Stimulated activated naive CD8-positive, alpha-beta T cell treated with anti-CD3 and anti-CD28 coated beads, Interleukin-15, amount 100 ng/mL, for 72 hours (primary cell): ENCODE measurements around the gene CCDC63.
"Not testable (repeated sequence)": the region's sequence is repeated elsewhere in the genome, so short reads cannot be mapped to it uniquely, and the experiment has no call there.

Experiments
- ATAC-seq: fragments of 150-1000 bp; cut with Tn5 transposase; 2 replicates; pipeline ENCODE4 v1.10.0; 2021; ENCODE audit warnings: mild to moderate bottlenecking, moderate library complexity
- DNase-seq, 2 donors: peaks; one replicate each; pipeline ENCODE4 v3.0.0; 2021 to 2022
- H3K27ac Mint-ChIP-seq, 2 donors: one replicate each; pipeline ENCODE4 v1.8.0; 2022; ENCODE audit warnings: mild to moderate bottlenecking in 2 of 2, mixed read lengths in 2 of 2, moderate library complexity in 2 of 2
- H3K27me3 Mint-ChIP-seq: one replicate; pipeline ENCODE4 v1.8.0; 2022; ENCODE audit warnings: mixed read lengths
- H3K4me1 Mint-ChIP-seq: one replicate; pipeline ENCODE4 v1.8.0; 2022; ENCODE audit warnings: mild to moderate bottlenecking, mixed read lengths
- H3K4me3 Mint-ChIP-seq, 2 donors: one replicate each; pipeline ENCODE4 v1.8.0; 2022; ENCODE audit warnings: mild to moderate bottlenecking in 2 of 2, mixed read lengths in 2 of 2, moderate library complexity in 1 of 2
- H3K9me3 Mint-ChIP-seq, 2 donors: one replicate each; pipeline ENCODE4 v1.8.0; 2022; ENCODE audit warnings: mixed read lengths in 2 of 2

CCDC63 gene

DNA sequence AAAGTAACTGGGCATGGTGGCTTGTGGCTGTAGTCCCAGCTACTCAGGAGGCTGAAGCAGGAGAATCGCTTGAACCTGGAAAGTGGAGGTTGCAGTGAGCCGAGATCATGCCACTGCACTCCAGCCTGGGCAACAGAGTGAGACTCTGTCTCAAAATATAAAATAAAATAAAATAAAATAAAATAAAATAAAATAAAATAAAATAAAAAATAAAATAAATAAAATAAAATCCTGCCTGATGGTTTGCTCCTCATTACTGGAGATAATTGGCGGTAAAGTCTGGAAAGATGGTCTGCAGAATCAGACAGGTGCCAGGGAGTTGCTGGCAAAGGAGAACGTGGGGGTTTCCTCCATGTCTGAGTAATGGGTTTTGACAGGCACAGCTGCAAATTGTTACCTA, 11.2 kb downstream of the CCDC63 start:
- not testable (repeated sequence) for H3K27me3 Mint-ChIP-seq, DNase-seq, H3K27ac Mint-ChIP-seq, ATAC-seq, H3K4me3 Mint-ChIP-seq, H3K9me3 Mint-ChIP-seq, H3K4me1 Mint-ChIP-seq

DNA sequence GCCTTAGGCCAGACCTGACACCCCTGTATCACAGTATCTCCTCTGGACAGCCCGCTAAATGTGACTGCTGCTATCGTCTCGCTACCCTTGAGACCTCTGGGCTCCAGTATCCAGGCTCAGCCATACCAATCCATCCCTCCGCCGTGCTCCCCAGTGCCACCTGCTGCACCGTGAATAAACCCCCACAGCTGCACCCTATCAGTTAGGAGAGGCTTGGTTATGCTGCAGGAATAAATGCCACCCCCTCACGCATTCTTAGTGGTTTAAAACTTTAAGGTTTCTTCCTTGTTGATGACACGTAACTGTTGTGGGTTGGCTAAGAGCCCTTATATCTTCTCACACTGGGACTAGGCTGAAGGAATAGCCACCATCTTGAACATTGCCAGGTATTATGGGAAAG, 12.1 kb downstream of the CCDC63 start:
- H3K27me3 Mint-ChIP-seq: no peaks in the 10 kb centered on the region
- no peaks in the 10 kb centered on the region for H3K9me3 Mint-ChIP-seq
- no peak for ATAC-seq
- no peak overlapping the region for H3K4me3 Mint-ChIP-seq
- DNase-seq: no peak
- H3K4me1 Mint-ChIP-seq: peaks cover 10% of the 10 kb centered on the region
- peak overlapping the region in 1 of 2 donors; percentile 30 for H3K27ac Mint-ChIP-seq

DNA sequence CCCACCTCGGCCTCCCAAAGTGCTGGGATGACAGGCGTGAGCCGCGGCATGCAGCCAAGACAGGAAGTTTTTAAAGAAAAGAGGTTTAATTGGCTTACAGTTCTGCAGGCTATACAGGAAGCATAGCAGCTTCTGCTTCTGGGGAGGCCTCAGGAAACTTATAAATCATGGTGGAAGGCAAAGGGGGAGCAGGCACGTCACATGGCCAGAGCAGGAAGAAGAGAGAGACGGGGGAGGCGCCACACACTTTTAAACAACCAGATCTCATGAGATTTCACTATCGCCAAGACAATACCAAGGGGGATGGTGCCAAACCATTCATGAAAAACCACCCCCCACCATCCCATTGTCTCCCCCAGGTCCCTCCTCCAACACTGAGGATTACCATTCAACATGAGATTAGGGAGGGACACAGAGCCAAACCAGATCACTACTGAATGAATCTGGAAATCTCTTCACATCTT, 14.1 kb downstream of the CCDC63 start:
- H3K27ac Mint-ChIP-seq: peak overlapping the region in 1 of 2 donors; percentile 48
- no peaks in the 10 kb centered on the region for H3K9me3 Mint-ChIP-seq
- H3K27me3 Mint-ChIP-seq: no peaks in the 10 kb centered on the region
- H3K4me3 Mint-ChIP-seq: no peak overlapping the region
- no peak for DNase-seq
- H3K4me1 Mint-ChIP-seq: peaks cover 10% of the 10 kb centered on the region
- ATAC-seq: no peak

DNA sequence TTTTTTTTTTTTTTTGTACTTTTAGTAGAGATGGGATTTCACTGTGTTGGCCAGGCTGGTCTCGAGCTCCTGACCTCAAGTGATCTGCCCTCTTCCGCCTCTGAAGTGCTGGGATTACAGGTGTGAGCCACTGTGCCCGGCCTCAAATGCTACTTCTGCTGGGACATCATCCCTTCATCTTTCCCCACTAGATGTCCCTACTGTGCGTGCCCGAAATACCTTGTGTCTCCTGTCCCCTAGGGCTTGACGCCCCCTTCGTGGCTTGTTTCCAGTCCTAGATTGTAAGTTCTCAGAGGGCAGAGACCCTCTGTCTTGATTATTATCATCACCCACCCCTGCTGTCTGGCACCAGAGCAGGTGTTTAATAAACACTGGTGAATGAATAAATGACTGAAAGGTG, 14.9 kb downstream of the CCDC63 start:
- Mint-ChIP-seq H3K4me1 (peaks cover 10% of the 10 kb centered on the region), H3K27ac (peak overlapping the region in 1 of 2 donors; percentile 9), H3K4me3 (no peak overlapping the region), H3K9me3 (no peaks in the 10 kb centered on the region), H3K27me3 (no peaks in the 10 kb centered on the region)
- DNase-seq (no peak), ATAC-seq (no peak)

DNA sequence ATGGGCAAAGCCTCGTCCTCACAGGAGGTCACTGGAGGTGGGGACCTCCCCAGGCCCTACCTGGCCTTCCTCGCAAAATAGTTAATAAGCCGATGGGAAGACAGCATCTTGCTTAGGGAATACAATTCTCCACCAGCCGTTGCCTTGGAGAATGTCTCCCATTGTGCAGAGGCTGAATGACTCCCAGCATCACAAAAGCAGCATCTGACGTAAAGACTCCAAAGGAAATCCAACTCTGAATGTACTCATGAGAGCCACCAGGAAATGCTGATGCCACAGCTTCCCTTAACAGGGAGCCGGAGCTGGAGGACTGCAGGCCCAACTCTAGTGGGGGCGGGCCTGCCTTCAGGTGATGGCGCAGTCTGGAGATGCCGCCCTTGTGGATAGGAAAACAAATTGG, 15.5 kb downstream of the CCDC63 start:
- ATAC-seq (no peak), DNase-seq (no peak)
- Mint-ChIP-seq H3K4me3 (no peak overlapping the region), H3K27me3 (no peaks in the 10 kb centered on the region), H3K27ac (no peak overlapping the region), H3K9me3 (no peaks in the 10 kb centered on the region), H3K4me1 (peaks cover 10% of the 10 kb centered on the region)

DNA sequence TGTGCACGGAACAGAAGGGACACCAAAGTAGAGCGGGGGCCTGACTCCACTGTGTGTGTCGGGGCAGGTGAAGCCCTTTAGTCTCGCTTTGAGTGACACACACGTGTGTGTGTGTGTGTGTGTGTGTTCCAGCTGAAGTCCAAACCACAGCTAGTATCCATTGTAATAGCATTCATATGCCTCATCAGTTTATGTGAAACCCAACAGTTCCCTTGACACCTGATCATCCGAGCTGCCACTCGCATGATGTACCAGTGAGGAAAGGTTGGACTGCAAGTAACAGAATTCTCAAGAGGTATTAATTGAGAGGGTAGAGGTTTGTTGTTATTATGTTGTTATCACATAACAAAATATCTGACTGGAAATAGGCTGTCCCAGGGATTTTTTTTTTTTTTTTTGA, 16.4 kb downstream of the CCDC63 start:
- no peaks in the 10 kb centered on the region for H3K27me3 Mint-ChIP-seq
- H3K4me3 Mint-ChIP-seq: no peak overlapping the region
- no peak for ATAC-seq
- no peak for DNase-seq
- peaks cover 10% of the 10 kb centered on the region for H3K4me1 Mint-ChIP-seq
- H3K9me3 Mint-ChIP-seq: no peaks in the 10 kb centered on the region
- H3K27ac Mint-ChIP-seq: no peak overlapping the region

DNA sequence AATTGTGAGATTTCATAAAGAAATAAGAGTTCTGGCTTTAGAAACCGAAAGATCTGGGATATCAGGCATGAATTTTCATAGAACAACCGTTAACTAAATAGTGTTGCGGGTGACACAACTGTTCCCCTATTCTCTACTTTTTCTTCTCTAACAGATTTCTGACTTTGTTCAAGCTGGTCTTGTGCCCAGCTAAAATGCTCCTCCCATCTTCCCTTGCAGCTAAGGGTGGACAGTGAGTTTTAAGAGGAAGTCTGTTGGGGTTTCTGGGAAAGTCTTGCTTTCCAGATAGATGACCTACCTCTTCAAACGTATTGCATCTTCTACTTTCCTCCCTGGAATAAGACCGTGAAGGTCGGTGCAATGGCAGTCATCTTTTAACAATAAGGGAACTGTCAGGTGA, 18.7 kb downstream of the CCDC63 start:
- no peak overlapping the region for H3K4me3 Mint-ChIP-seq
- H3K4me1 Mint-ChIP-seq: peaks cover 9% of the 10 kb centered on the region
- H3K27me3 Mint-ChIP-seq: no peaks in the 10 kb centered on the region
- no peaks in the 10 kb centered on the region for H3K9me3 Mint-ChIP-seq
- ATAC-seq: no peak
- DNase-seq: no peak
- no peak overlapping the region for H3K27ac Mint-ChIP-seq

DNA sequence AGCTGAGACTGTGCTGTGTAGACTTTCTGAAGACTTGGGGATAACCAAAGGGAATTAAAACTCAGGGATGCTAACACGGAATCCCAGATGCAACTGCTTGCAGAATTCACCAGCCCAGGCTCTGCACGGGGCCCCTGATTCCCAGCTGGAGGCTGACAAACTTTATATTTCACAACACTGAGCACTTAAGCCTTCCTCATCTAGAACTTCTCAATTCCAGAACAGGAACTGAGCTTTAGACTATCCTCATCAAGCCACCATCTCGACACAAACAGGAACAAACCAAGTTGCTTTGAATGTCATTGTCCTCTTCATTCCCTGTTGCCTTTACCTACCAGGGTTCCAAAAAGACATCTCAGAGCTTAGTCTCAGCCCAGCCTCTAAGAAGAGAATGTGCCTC, 22.2 kb downstream of the CCDC63 start:
- Mint-ChIP-seq H3K27me3 (peaks cover 3% of the 10 kb centered on the region), H3K4me3 (no peak overlapping the region), H3K4me1 (no peaks in the 10 kb centered on the region), H3K9me3 (no peaks in the 10 kb centered on the region), H3K27ac (no peak overlapping the region)
- no peak for ATAC-seq
- DNase-seq: no peak

DNA sequence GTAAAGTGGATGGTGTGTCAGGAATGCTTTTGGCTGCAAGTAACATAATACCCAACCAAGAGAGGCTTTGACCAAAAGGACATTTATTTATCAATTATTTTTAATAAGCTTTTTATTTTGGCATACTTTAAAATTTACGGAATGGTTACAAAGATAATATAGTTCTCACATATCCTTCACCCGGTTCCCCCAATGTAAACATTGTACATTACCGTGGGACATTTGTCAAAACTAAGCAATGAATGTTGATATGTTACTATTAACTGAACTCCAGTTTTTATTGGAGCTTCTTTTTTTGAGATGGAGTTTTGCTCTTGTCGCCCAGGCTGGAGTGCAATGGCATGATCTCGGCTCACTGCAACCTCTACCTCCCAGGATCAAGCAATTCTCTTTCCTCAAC, 23.0 kb downstream of the CCDC63 start:
- DNase-seq: no peak
- Mint-ChIP-seq H3K4me3 (no peak overlapping the region), H3K27ac (no peak overlapping the region), H3K9me3 (no peaks in the 10 kb centered on the region), H3K27me3 (peaks cover 11% of the 10 kb centered on the region), H3K4me1 (no peaks in the 10 kb centered on the region)
- no peak for ATAC-seq

DNA sequence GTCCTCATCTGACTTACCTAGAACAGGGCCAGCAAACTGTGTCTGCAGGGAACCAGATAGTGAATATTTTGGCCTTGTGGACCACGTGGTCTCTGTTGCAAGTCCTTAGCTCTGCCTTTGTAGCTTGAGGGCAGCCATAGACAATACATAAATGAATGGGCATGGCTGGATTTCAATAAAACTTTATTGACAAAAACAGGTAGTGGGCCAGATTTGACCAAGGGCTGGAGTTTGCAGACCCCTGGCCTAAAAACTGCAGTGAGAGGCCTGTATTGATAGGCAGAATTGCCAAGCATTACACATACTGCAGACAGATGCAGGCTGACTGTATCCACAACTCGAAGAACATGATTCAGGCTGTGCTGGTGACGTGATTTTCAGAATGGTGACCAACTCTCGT, 25.3 kb downstream of the CCDC63 start:
- H3K4me1 Mint-ChIP-seq: no peaks in the 10 kb centered on the region
- no peak overlapping the region for H3K4me3 Mint-ChIP-seq
- H3K27me3 Mint-ChIP-seq: peaks cover 11% of the 10 kb centered on the region
- DNase-seq: no peak
- H3K9me3 Mint-ChIP-seq: no peaks in the 10 kb centered on the region
- no peak overlapping the region for H3K27ac Mint-ChIP-seq
- no peak for ATAC-seq

DNA sequence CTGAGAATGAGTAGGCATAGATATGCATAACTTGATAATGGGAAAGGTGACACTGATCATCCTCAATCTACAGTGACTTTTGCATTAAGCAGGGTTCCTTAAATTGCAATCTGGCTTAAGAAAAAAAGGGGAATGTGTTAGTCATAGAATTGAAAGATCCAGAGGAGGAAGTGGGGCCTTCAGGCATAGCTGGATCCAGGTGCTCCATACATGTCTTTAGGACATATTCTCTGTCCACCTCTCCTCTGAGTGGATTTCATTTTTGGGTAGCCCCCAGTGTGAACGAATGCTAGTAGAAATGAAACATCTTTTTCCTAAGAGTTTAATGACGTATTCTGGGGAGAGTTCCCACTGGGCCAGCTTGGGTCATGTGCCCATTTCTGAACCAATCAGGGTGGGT, 27.6 kb downstream of the CCDC63 start:
- no peaks in the 10 kb centered on the region for H3K9me3 Mint-ChIP-seq
- ATAC-seq (no peak), DNase-seq (no peak)
- H3K4me1 Mint-ChIP-seq: no peaks in the 10 kb centered on the region
- no peak overlapping the region for H3K4me3 Mint-ChIP-seq
- peaks cover 11% of the 10 kb centered on the region for H3K27me3 Mint-ChIP-seq
- no peak overlapping the region for H3K27ac Mint-ChIP-seq

DNA sequence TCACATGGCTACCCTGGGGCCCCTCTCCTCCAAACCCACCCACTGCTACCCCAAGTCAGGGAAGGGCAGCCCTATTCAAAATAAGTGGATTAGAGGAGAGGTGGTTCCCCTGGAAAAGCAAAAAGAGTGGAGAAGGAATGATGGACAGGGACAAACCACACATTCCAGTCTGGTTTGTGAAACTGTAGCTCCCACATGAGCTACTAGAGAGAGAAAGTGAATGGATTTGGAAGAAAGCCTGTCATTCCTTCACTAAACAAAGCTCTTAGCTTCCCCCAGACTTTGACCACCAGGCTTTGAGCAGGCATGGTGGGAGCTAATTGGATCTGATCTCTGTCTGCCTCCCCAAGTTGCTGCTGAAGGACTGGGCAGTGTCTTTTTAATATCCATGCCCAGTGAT, 28.0 kb downstream of the CCDC63 start:
- no peak for ATAC-seq
- no peak overlapping the region for H3K27ac Mint-ChIP-seq
- H3K27me3 Mint-ChIP-seq: peaks cover 11% of the 10 kb centered on the region
- H3K9me3 Mint-ChIP-seq: no peaks in the 10 kb centered on the region
- H3K4me1 Mint-ChIP-seq: no peaks in the 10 kb centered on the region
- no peak overlapping the region for H3K4me3 Mint-ChIP-seq
- DNase-seq: no peak

DNA sequence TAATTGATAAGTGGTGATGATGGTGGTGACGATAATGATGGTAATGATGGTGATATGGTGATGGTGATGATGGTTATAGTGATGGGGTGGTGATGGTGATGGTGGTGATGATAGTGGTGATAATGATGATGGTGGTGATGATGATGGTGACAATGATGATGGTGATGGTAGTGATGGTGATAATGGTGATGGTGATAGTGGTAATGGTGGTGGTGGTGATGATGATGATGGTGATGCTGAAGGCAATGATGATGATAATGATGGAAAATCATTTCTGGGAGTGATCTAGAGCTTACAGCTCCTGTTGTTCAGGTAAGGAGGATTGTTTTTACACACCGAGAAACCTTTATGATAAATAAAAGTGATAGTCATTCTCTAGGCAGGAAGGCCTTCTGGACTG, 33.9 kb downstream of the CCDC63 start:
- Mint-ChIP-seq H3K9me3 (peaks cover 0 to 8% of the 10 kb centered on the region in 2 donors), H3K27ac (no peak overlapping the region), H3K4me3 (no peak overlapping the region), H3K27me3 (no peaks in the 10 kb centered on the region), H3K4me1 (no peaks in the 10 kb centered on the region)
- no peak for DNase-seq
- ATAC-seq: no peak

DNA sequence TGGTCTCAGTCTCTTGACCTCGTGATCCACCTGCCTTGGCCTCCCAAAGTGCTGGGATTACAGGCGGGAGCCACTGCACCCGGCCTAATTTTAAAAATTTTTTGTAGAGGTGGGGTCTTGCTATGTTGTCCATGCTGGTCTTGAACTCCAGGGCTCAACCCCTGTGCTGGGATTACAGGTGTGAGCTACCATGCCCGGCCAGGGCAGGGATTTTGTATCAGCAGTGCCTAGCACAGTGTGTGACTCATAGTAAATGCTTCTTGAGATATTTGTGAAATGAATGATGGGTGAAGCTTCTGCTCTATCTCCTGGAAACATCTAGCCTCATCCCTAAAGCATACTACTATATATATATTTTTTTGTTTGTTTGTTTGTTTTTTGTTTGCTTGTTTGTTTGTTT, 36.5 kb downstream of the CCDC63 start:
- ATAC-seq: no peak
- Mint-ChIP-seq H3K27ac (no peak overlapping the region), H3K27me3 (no peaks in the 10 kb centered on the region), H3K4me3 (no peak overlapping the region), H3K9me3 (peaks cover 0 to 8% of the 10 kb centered on the region in 2 donors), H3K4me1 (peaks cover 6% of the 10 kb centered on the region)
- no peak for DNase-seq

DNA sequence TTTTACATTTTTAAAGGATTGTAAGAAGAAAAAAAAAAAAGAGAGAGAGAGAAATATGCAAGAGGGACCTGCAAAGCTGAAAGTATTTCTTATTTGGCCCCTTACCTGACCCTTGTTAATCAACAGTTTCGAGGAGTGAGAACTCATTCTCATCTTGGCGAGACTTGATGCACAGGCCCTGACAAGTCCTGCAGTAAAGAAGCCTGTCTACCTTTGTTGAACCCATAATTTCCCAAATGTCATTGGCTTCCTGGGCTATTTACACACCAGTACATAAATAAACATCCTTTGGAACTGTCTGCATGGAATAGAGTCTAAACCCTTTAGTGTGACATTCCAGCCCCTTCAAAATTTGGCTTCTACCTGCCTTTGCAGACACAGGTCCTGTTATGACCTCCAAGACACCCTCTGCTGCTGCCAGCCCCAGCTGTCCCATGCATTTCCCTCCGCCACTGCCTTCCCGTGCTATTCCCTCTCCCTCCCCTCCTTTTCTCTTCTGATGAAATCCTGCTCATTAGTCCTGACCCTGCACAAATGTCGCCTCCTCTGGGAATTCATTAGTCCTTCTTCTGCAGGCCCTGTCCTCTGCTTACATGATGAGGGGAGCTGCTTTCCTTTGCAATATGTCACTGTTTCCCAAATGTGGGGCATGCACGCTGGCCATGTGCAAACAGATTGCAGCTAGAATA, 38.5 kb downstream of the CCDC63 start:
- Mint-ChIP-seq H3K27ac (peak overlapping the region in 1 of 2 donors; percentile 66), H3K4me1 (peaks cover 6% of the 10 kb centered on the region), H3K4me3 (no peak overlapping the region), H3K9me3 (peaks cover 0 to 7% of the 10 kb centered on the region in 2 donors), H3K27me3 (peaks cover 7% of the 10 kb centered on the region)
- ATAC-seq (no peak), DNase-seq (no peak)

DNA sequence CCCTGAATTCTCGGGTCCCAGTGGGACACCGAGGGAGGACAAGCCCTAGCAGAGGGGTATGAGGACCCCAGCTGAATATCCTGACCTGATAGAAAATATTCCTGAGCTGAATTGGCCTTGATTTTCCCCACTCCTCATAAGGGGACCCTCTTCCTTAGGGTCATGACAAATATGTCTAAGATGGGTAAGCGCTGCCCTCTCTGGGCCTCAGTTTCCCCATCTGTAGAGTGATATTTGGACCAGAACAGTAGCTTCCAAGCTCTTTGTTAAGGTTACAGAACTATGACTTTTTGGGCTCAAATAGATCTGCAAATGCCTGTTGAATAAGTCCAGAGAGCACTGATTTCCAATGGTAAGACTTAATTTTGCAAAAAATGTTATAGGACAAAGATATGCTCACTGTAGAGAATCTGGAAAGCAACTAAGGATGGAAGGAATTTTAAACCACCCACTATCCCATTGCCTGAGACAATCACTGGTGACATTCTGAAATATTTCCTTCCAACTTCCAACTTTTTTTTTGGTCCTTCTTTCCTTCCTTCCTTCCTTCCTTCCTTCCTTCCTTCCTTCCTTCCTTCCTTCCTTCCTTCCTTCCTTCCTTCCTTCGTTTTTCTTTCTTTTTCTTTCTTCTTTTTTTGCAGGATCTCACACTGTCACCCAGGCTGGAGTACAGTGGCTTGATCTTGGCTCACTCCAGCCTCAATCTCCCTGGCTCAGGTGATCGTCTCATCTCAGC, 41.6 kb downstream of the CCDC63 start:
- Mint-ChIP-seq H3K27me3 (peaks cover 12% of the 10 kb centered on the region), H3K4me1 (peaks cover 16% of the 10 kb centered on the region), H3K9me3 (no peaks in the 10 kb centered on the region), H3K27ac (peak overlapping the region in 1 of 2 donors; percentile 93), H3K4me3 (peak overlapping the region; percentile 85 to 95)
- no peak for DNase-seq
- ATAC-seq: no peak
